ENCODE results near the gene OR51B5. TPM values are rescaled to one million over a fixed set of nuclear protein-coding genes. Genes with fewer than 3 reads are reported as not detected.

The OR51B5 gene
- polyA plus RNA-seq, 3 donors, result not detected

DNA sequence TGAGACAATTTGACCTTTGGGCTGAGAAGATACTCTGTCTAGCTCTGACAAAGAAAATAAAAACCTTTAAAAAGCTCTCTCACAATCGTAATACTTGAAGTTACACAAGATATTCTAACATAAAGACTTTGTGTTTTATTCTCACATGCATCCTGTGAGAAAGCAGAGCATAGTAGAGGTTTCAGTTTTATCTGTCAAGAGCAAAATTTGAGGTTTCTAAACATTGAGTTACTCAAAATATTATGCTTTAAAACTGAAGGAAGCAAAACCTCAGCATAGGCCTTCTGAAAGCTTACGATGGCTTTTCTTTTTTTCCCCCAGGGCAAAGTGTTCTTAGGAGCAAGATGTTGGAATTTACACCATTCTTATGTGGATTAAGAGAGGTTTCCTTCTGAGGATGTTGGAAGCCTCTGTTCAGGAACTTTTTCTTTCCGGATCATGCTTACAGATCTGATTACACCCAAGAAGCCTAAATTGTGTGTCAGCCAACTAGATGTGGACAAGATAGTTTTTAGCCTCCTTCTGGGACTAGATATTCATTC lies 25.2 kb upstream of the OR51B5 start:
- H3K79me2 ChIP-seq (ENCODE audit: insufficient read depth, low read length), result no peaks in the 10 kb centered on the region
- Mint-ChIP-seq H3K27ac (no peak overlapping the region), H3K36me3 (no peaks in the 10 kb centered on the region), H3K4me1 (peaks cover 3% of the 10 kb centered on the region), H3K9me3 (peaks cover 1 to 5% (median 3%) of the 10 kb centered on the region in 7 donors), H3K27me3 (ENCODE audit: low read depth in 3 of 3) (peaks cover 0 to 1% (median 0%) of the 10 kb centered on the region in 3 donors), H3K4me3 (no peak overlapping the region)
- H2AFZ ChIP-seq (ENCODE audit: insufficient read depth, low read depth, low read length, poor library complexity, severe bottlenecking), result no peak overlapping the region
- no peaks in the 10 kb centered on the region for H3K36me3 ChIP-seq (replicated peaks in 1 of 2; ENCODE audit: control insufficient read depth in 1 of 2, insufficient read depth in 2 of 2, low read length in 2 of 2)
- DNase-seq, result no peak
- H3K4me3 ChIP-seq (replicated peaks in 1 of 3; ENCODE audit: low read depth in 2 of 3, low read length in 3 of 3), result no peak overlapping the region
- peaks cover 0 to 4% of the 10 kb centered on the region in 2 donors for H3K9me3 ChIP-seq (replicated peaks in 1 of 2; ENCODE audit: control insufficient read depth in 1 of 2, insufficient read depth in 1 of 2, low read length in 2 of 2)
- H3K9ac ChIP-seq (ENCODE audit: insufficient read depth, low read length, poor library complexity, severe bottlenecking), result no peak overlapping the region
- 100% methylated on average over 1 of the region's 3 CpGs for WGBS (ENCODE audit: insufficient coverage)
- no peaks in the 10 kb centered on the region for H3K27me3 ChIP-seq (ENCODE audit: control insufficient read depth in 2 of 2, insufficient read depth in 2 of 2, low read length in 2 of 2)
- no peaks in the 10 kb centered on the region for H3K4me1 ChIP-seq (ENCODE audit: control insufficient read depth in 1 of 2, insufficient read depth in 2 of 2, low read length in 2 of 2)
- no peak overlapping the region for H3K4me2 ChIP-seq (replicated peaks; ENCODE audit: extremely low read depth, low read length, poor library complexity, severe bottlenecking)
- H4K20me1 ChIP-seq (ENCODE audit: insufficient read depth, low read length), result no peaks in the 10 kb centered on the region
- TF ChIP-seq, protein P1, sequence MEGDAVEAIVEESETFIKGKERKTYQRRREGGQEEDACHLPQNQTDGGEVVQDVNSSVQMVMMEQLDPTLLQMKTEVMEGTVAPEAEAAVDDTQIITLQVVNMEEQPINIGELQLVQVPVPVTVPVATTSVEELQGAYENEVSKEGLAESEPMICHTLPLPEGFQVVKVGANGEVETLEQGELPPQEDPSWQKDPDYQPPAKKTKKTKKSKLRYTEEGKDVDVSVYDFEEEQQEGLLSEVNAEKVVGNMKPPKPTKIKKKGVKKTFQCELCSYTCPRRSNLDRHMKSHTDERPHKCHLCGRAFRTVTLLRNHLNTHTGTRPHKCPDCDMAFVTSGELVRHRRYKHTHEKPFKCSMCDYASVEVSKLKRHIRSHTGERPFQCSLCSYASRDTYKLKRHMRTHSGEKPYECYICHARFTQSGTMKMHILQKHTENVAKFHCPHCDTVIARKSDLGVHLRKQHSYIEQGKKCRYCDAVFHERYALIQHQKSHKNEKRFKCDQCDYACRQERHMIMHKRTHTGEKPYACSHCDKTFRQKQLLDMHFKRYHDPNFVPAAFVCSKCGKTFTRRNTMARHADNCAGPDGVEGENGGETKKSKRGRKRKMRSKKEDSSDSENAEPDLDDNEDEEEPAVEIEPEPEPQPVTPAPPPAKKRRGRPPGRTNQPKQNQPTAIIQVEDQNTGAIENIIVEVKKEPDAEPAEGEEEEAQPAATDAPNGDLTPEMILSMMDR (IDR thresholded peaks at IDR 0.05), result no peak
- no peak overlapping the region for H3K27ac ChIP-seq (ENCODE audit: low read depth in 1 of 2, low read length in 2 of 2)
- intact Hi-C loops (cut with micrococcal nuclease), result no loop called here

- H3K9me3 ChIP-seq (replicated peaks in 1 of 2; ENCODE audit: control insufficient read depth in 1 of 2, insufficient read depth in 1 of 2, low read length in 2 of 2), result no peaks in the 10 kb centered on the region
- Mint-ChIP-seq H3K27me3 (ENCODE audit: low read depth in 3 of 3) (peaks cover 0 to 1% (median 0%) of the 10 kb centered on the region in 3 donors), H3K4me1 (peaks cover 3% of the 10 kb centered on the region), H3K4me3 (no peak overlapping the region), H3K36me3 (no peaks in the 10 kb centered on the region), H3K27ac (no peak overlapping the region), H3K9me3 (peaks cover 0 to 3% (median 0%) of the 10 kb centered on the region in 7 donors)
- H3K4me3 ChIP-seq (replicated peaks in 1 of 3; ENCODE audit: low read depth in 2 of 3, low read length in 3 of 3), result no peak overlapping the region
- H3K4me2 ChIP-seq (replicated peaks; ENCODE audit: extremely low read depth, low read length, poor library complexity, severe bottlenecking), result no peak overlapping the region
- no peak overlapping the region for H2AFZ ChIP-seq (ENCODE audit: insufficient read depth, low read depth, low read length, poor library complexity, severe bottlenecking)
- H3K9ac ChIP-seq (ENCODE audit: insufficient read depth, low read length, poor library complexity, severe bottlenecking), result no peak overlapping the region
- DNase-seq, result no peak
- no peaks in the 10 kb centered on the region for H3K79me2 ChIP-seq (ENCODE audit: insufficient read depth, low read length)
- TF ChIP-seq, protein P1 (IDR thresholded peaks at IDR 0.05), result no peak
- no peaks in the 10 kb centered on the region for H3K36me3 ChIP-seq (replicated peaks in 1 of 2; ENCODE audit: control insufficient read depth in 1 of 2, insufficient read depth in 2 of 2, low read length in 2 of 2)
- no peaks in the 10 kb centered on the region for H3K27me3 ChIP-seq (ENCODE audit: control insufficient read depth in 2 of 2, insufficient read depth in 2 of 2, low read length in 2 of 2)
- no CpG with 5 or more reads among the region's 2 CpGs for WGBS (ENCODE audit: insufficient coverage)
- H3K27ac ChIP-seq (ENCODE audit: low read depth in 1 of 2, low read length in 2 of 2), result no peak overlapping the region
- intact Hi-C loops (cut with micrococcal nuclease), result no loop called here
- no peaks in the 10 kb centered on the region for H3K4me1 ChIP-seq (ENCODE audit: control insufficient read depth in 1 of 2, insufficient read depth in 2 of 2, low read length in 2 of 2)
- no peaks in the 10 kb centered on the region for H4K20me1 ChIP-seq (ENCODE audit: insufficient read depth, low read length)
These were observed 24.2 kb upstream of the OR51B5 start for GRCh38 chr11:5367448-5368074.

Data from CD14-positive monocyte (primary cell).